Iris pigment epithelial cell (primary cell): ENCODE data around the gene SLC24A3.

Experiments
- DNase-seq: peaks from one replicate; pipeline ENCODE4 v3.0.0-alpha.2; 2011; ENCODE audit warnings: low read depth

Gene SLC24A3

GRCh38 chr20:19463597-19463996, 251.2 kb downstream of the SLC24A3 start:
- DNase-seq: no peak

GRCh38 chr20:19465536-19465935, 253.1 kb downstream of the SLC24A3 start:
- no peak for DNase-seq

GRCh38 chr20:19466206-19466928, 253.9 kb downstream of the SLC24A3 start:
- no peak for DNase-seq

- no peak for DNase-seq
These were observed 260.9 kb downstream of the SLC24A3 start for GRCh38 chr20:19473216-19473921.

- no peak for DNase-seq
These were observed 261.5 kb downstream of the SLC24A3 start for GRCh38 chr20:19473922-19474286.

- no peak for DNase-seq
These were observed 266.0 kb downstream of the SLC24A3 start for GRCh38 chr20:19478320-19478895.

- DNase-seq: no peak
These were observed 270.3 kb downstream of the SLC24A3 start for GRCh38 chr20:19482726-19483125.

- DNase-seq: no peak
These were observed 270.9 kb downstream of the SLC24A3 start for GRCh38 chr20:19483309-19483708.

GRCh38 chr20:19486446-19486845, 274.0 kb downstream of the SLC24A3 start:
- DNase-seq: no peak

- DNase-seq: no peak
These were observed 275.0 kb downstream of the SLC24A3 start for GRCh38 chr20:19487420-19487819.

- no peak for DNase-seq
These were observed 278.8 kb downstream of the SLC24A3 start for GRCh38 chr20:19491241-19491640.

GRCh38 chr20:19492116-19492515, 279.7 kb downstream of the SLC24A3 start:
- DNase-seq: no peak

GRCh38 chr20:19492687-19493336, 280.4 kb downstream of the SLC24A3 start:
- no peak for DNase-seq

- DNase-seq: no peak
These were observed 281.5 kb downstream of the SLC24A3 start for GRCh38 chr20:19493794-19494495.

GRCh38 chr20:19495905-19496703, 283.7 kb downstream of the SLC24A3 start:
- no peak for DNase-seq

- no peak for DNase-seq
These were observed 284.6 kb downstream of the SLC24A3 start for GRCh38 chr20:19497064-19497463.

GRCh38 chr20:19498756-19499155, 286.3 kb downstream of the SLC24A3 start:
- no peak for DNase-seq

- no peak for DNase-seq
These were observed 289.2 kb downstream of the SLC24A3 start for GRCh38 chr20:19501476-19502115.

- DNase-seq: no peak
These were observed 289.7 kb downstream of the SLC24A3 start for GRCh38 chr20:19502169-19502568.

- DNase-seq: no peak
These were observed 291.8 kb downstream of the SLC24A3 start for GRCh38 chr20:19504251-19504650.

GRCh38 chr20:19506021-19506420, 293.6 kb downstream of the SLC24A3 start:
- DNase-seq: no peak
